Renal cortical epithelial cell (primary cell): ENCODE results near the gene SRMS. TPM values are rescaled to one million over a fixed set of nuclear protein-coding genes. Genes with fewer than 3 reads are reported as not detected.

Source experiments
- DNase-seq: peaks from one replicate; pipeline ENCODE4 v3.0.0-alpha.2; 2011; ENCODE audit warnings: low read depth
- total RNA-seq: library from RNA; depleted of rRNA; stranded (reverse); fragments of >200 nt; gene quantifications from 2 replicates; pipeline ENCODE4 v1.2.3, GENCODE V29; 2014

Gene SRMS
- total RNA-seq, 1 donor from 2014 or later, result not detected

DNA sequence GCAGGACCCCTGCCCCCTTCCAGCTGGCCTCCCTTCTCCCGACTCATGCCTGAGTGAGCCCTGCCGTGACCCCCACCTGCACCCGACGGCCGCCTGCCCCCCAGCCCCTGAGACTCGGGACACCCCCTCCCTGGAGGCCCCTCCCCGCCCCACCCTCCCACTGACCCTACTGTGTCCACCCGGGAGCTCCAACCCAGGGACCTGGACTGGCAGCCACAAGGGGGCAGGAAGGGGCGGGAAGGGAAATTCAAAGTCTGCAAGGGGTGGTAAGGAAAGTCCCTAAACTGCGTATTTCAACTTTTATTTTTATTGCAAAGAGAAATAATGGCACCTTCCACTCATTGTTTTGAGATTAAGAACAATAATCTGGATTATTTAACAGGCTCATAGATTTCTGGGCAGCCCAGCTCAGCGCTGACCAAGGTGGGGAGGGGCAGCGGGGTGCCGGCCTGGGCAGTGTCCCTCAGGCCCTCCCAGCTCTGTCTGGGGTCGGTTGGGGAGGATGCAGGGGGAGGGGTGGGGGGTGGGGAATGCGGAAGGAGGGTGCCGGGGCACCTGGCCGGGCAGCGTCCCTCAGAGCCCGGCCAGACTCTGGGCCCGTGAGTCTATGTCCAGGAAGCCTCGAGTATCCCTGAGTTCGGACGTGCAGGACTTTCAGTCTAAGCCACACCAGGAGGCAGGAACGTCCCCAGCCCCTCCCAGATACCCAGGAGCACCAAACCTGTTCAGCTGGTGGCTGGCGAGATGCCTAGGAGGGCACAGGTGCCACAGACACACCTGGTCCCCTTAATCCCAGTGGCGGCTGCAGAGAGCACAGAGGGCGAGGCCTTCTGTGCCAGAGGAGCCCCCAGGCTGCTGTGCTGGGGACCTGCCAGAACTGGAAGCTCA, 9.1 kb downstream of the SRMS start:
- no peak for DNase-seq

DNA sequence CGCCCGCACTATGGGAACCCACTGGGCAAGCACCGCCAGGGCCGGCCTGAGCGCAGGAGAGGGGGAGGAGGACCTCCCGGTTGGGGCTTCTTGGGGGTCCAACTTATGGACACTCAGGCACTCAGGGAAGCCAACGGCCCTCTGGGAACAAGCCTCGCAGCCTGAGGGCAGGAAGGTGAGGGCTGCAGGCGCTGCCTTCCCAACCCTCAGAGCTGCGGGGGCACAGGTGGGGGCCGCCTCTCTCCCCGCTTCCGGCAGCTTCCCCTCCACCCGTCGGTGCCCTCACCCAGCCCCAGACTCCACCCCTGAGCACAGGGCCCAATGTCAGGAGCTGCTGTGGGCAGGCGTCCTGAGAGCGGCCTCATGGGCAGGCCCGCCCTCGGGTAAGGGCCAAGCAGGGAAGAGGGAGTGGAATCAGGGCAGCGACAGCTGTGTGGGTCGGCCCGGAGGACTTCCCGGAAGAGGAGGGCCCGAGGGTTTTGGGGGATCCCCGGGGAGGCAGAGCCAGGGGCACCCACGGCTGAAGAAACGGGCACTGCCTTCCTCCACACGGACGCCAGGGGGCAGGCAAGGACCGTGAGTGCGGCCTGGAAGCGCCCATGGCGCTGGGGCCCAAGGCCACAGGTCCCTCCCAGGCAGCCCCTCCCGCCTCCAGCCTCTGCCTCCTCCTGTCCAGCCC, 9.9 kb downstream of the SRMS start:
- DNase-seq, result peak; percentile 83

DNA sequence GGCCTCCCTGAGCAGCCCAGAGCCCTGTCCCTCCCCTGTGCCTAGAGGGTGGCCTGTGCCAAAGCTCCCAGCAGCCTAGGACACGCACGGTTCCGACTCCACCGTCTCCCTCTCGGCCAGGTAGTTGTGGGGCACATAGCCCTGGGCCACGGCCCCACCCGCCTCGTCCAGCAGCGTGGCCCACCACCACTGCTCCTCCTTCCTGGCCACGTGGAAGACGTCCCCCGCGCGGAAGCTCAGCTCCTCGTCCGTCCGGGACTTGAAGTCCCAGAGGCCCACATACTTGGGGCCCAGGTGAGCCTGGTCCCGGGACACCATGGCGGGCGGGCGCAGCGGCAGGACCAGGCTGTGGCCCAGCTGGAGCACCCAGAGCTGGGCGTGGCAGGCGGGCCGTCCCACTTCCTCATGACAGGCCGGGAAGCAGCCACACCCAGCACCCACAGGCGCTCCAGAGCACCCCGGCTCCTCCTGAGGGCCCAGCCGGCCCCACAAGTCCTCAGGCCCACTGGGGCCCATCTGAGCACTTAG, 10.5 kb downstream of the SRMS start, which contains the start of gene PTK6:
PTK6 (minus strand) TSS at position 380 of the 528 bp plus-strand sequence; CDS start at position 318, 62 bp downstream.
- no peak for DNase-seq

DNA sequence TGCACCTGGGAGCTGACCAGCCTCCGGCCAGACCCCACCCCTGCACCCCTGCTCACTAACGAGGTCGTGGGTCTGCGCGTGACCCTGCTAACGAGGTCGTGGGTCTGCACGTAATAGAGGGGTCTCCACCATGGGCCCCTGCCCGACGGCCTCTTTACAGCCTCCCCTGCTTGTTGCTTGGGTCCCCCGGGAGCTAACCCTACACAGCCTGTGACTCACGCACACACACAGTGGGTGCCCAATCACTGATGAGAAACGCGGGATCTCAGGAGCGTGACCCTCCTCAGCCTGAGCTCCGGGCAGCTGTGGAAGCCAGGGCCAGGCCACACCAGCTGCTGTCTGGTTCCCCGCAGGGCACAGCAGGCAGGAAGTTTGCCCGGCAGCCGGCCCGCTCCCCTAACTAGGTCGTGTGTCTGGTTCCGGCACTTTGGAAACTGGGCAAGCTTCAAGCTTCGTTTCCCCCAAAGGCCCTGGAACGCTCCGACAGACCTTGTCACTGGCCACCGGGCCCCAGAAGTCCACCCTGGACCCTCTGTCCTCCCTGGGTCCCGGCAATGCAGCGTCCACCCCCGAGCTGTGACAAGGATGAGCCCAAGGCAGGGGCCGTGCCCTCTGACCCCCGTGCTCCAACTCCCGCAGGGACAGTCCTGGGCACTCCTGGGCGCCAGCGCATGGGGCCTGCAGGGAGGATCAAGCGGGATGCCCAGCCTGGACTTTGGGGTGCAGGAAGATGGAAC, 11.1 kb downstream of the SRMS start:
- DNase-seq, result no peak

DNA sequence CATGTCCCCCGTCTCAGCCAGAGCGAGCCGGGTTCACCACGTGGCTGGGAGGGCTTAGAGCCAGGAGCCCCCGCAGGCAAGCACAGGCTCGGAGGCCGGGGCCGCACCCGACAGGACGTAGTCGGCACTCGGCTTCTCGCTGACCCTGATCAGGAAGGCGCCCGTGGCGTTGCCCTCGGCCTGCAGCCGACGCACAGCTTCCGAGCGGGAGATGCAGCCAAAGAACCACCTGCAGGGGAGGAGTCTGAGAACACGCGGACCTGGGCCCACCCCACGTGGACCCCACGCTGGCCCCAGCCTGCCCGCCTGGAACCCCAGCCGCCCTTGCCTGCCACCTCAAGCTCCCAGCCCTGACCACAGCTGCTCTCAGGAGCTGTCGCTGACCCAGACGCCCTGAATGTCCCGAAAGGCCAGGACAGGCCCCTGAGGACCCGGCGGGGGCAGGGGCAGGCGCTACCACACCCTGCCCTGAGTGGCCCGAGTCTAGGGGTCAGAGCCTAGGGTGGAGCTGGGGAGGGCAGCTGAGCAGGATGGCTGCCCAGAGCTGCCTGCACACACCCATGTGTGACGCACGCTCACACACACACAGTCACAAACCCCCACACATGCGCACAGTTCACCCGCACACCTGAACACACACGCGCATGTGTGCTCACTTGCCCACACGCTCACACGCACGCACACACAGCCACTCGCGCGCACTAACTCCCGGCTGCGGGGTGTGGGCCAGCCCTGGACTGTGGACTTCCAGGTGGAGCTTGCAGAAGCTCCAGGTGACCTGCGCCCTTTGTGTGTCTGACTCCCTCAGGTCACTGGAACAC, 12.5 kb downstream of the SRMS start:
- DNase-seq, result no peak

DNA sequence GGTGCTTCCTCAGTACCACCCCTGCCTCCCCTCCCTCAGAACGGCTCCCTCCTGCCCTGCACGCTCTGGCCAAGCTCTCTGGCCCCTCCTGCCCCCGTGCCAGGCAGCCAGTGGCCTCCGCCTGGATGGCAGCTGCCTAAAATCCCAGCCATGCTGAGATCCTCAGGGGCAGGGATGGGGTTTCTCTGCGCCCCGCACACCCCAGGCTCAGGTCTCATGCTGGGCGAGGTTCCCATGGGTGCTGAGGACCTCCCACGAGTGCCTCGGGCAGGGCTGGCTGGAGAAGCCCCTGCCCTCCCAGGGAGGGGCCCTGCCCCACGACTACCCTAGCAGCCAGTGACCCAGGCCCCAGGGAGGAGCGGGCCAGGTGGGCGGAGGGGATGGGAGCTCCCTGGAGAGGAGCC, 13.1 kb downstream of the SRMS start:
- no peak for DNase-seq

DNA sequence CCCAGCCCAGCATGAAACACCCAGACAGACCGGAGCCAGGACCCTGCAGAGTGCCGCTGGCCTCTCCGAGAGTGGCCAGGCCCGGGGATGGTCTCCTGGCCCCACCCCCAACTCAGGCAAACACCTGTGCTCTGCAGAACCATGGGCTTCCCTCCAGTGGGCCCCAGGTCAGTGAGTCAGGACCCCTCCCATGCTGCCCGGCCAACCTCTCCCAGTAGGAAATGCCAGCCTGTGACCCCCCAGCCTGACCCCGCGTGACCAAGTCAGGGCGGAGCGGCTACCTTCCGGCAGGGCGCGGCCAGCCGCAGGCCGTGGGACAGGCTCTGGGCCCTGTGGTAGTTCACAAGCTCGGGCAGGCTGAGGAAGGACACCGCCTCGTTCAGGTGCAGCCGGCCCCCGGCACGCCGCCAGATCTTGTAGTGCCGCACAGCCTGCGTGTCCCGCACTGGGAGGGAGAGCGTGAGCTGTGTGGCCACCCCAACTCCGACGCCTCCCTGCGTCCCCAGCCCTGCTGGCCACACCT, 13.6 kb downstream of the SRMS start:
- DNase-seq, result no peak

DNA sequence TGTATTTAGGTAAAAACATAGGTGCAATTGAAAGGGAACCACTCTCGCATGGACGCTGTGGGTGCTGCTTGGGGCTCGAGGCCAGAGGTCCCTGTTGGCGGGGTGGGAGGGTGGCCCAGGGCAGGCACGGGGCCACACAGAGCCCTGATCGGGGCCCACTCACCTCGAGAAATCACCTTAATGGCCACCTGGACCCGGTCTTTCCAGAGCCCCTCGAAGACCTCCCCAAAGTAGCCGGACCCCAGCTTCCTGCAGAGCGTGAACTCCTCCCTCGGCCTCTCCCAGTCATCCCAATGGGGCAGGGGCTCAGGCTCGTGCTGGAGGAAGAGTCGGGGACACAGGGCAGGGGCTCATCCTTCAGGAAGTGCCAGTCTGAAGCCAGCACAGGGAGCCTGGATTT, 14.2 kb downstream of the SRMS start:
- no peak for DNase-seq

DNA sequence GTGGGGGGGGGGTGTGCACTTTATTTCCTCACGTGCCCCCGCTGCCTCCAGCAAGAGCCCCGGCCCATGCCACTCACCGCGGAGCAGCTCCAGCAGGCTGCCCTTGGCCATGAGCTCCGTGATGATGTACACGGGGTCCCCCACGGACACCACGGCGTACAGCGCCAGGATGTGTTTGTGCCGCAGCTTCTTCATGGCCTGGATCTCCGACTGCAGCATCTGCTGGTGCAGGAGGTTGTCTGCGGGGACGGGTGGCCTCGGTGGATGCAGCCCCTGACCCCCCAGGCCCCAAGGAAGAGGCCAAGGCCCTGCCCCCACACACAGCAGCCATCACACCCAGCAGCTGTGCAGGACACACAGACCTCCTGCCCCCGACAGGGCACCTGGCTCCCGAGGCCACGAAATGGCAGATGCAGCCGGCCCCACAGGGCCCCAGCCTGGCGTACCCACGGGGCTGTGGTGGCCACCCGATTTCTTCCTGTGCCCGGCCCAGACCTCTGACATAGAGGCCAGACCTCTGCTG, 15.0 kb downstream of the SRMS start:
- no peak for DNase-seq

DNA sequence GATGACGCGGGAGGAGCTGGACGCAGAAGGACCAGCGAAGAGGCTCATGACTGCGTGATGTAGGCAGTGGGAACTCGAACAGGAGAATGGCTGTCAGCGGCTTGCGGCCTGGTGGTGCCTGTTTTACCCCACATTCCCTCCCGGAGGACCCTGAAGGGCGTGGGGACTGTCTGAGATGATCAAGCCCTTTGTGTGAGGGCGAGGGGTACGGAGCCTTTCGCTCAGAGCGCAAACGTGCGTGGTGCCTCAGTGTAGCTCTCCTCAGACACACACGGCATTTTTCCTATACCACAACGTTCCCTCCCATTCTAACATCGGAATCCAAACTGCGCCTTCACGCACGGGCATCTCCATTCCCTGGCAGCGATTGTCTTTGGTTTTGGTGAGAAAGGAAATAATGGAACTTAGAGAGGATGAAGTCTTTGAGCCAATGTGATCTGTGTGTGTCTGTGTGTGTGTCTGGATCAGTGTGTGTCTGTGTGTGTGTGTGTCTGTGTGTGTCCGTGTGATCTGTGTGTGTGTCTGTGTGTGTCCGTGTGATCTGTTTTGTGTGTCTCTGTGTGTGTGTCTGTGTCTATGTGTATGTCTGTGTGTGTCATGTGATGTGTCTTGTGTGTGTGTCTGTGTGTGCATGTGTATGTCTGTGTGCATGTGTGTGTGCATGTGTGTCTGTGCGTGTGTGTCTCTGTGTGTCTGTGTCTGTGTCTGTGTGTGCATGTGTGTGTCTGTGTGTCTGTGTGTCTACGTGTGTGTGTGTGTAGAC, 15.7 kb downstream of the SRMS start:
- no peak for DNase-seq

DNA sequence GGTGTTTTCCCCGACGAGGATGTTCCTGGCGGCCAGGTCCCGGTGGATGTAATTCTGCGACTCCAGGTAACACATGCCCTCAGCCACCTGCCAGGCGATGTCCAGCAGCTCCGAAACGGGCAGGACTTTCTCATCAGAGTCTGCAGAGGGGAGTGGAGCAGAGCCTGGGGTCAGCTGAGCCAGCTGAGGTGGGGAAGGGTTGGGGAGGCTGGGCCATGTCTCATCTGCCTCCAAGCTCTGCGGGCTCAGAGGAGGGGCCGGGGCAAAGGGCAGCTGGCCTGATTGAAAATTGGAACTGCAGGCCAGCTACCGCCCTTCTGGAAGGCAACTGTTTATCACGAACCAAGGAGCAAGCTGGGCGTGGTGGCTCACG, 16.8 kb downstream of the SRMS start:
- DNase-seq, result no peak

DNA sequence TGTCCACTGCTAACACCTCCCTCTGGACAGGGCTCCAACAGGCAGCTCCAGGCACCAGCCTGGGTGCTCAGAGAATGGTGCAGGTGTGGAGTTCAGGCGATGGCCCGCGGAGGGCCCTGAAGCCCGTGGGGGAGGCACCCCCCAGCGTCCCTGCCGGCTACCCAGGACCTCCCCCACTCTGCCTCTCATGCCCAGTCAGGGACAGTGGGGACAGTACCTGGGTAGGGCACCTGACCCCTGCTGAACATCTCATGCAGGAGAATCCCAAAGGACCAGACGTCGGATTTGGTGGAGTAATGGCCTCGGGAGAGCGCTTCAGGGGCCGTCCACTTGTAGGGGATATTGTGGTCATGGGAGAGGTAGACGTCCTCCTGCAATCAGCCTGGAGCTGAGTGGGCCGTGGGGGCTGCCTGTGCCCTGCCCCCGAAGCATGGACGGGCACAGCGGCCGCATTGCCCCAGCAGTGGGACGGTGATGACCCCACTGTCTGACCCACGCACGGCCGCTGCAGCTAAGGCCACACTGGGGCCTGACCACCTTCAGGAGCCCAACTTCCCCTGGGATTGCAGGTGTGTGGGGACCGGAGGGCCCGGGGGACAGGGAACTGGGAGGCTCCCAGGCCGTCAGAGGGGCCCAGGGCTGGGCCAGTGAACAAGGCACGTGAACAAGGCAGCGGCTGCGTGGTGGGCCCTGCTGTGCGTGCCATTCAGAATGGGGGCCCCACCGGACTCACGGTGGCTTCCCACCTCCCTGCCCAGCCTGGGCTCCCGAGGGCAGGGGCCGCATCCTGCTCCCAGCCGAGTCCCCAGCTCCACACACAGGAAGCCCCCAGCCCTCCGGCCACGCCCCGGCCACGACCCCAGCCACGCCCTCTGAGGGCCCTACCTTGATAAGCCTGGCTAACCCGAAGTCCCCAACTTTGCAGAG, 17.4 kb downstream of the SRMS start:
- no peak for DNase-seq

DNA sequence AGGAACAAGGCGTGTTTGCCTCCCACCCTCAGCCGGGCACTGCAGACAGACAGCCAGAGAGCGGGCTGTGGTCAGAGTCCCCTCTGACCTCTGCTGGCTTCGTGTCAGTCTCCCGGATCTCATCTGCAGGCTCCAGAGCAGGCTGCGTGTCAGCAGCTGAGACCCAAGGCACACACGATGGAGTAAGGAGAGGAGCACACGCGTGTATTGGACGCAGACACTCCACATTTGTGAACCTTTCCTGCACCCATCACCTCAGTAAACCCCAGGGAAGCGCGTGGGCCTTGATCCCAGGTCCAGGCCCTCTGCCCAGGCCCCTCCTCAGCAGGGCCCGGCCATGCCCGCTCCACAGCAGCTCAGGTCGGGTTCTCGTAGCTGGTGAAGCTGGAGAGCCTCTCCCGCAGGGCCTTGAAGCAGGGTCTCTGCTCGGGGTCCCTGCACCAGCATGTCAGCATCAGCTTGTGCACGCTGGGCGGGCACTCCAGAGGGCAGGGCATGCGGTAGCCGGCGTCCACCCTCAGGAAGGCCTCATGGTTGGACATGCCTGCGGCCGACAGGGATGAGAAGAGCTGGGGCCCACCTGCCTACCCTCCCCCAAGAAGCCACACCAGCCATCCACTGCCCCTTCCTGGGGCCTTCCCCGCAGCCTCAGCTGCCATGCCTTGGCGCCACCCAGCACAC, 18.2 kb downstream of the SRMS start:
- DNase-seq, result no peak

DNA sequence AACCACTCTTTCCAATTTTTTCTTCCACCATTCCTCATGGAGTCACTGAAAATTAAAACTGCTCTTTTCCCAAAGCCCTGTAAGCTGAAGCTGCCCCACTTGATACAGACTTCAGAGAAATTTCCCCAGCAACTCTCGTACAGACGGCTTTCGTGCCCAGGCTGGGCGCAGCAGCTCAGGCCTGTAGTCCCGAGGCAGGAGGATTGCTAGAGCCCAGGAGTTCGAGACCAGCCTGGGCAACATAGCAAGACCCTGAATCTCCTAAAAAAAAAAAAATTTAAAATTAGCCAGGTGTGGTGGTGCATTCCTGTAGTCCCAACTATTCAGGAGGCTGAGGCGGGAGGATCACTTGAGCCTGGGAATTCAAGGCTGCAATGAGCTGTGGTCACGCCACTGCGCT, 20.4 kb downstream of the SRMS start:
- DNase-seq, result no peak

DNA sequence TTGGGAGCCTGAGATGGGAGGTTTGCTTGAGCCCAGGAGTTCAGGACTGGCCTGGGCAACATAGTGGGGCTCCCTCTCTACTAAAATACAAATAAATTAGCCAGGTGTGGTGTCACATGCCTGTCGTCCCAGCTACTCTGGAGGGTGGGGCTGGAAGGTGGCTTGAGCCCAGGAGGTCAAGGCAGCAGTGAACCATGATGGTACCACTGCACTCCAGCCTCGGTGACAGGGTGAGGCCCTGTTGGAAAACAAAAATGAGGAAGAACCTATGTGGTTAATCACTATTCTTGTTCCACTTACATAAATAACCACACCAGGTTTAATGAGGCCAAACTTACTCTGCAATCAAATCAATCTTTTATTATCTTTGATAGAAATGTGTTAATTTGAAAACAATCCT, 21.6 kb downstream of the SRMS start:
- no peak for DNase-seq

DNA sequence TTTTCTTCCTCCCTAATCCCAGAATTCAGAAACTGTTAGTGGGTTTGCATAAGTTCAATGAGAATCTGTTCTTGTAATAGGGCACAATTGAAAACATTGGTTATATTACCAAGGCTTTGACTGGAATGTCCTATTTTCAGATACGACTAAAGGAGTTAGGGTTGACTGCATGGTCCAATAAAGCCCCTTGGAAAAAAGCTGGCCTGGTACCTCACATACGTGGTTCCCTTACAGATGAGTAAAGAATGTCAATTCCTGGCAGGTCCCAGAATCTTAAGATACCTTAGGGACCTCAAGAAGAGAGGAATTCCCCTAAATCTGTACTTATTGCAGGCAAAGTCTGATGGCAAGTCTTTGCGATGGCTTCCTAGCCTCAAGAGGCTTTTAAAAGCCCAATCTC, 22.4 kb downstream of the SRMS start:
- no peak for DNase-seq

DNA sequence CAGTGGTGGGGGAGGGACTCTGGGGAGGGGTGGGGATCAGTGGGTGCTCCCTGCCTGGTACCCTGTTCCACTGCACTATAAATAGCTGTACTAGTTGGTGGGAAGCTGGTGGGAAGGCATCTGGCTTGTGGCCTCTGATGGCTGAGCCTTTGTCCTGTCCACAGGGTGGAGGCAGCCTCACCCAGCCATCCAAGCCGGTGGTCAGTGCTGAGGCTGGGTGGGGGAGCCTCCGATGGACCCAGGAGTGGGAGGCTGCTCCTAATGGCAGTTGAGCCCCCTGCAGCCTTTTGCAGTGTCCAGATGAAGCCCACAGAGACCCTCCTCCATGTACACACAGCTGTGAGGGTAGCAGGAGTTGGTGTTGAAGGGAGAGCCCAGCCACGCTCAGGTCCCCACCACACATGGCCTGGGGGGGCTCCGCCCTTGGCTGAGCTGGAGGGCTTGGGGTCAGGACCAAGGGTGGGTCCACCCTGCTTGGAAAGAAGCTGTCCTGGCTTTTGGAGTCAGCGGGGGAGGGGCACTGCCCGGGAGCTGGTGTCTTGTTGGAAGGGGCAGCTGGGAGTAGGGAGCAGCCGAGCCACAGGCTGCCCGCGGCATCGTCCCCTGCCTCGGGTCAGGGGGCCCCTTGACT, 24.5 kb downstream of the SRMS start:
- no peak for DNase-seq
